HG02852 (cell line): ENCODE results near the gene ATP2C2.
"Not testable (repeated sequence)": the region's sequence is repeated elsewhere in the genome, so short reads cannot be mapped to it uniquely, and the experiment has no call there.

Source experiments
- ATAC-seq: cut with Tn5 transposase; IDR thresholded peaks from one replicate; pipeline ENCODE4 v1.9.1; 2021; ENCODE audit warnings: mild to moderate bottlenecking, moderate library complexity; ENCODE audit not compliant: unreplicated experiment

Gene ATP2C2

GRCh38 chr16:84368308-84368996 lies at the start of gene ATP2C2:
Gene ATP2C2 (plus strand): TSS chr16:84368538. CDS start chr16:84368616, 78 bp downstream.
- ATAC-seq = no peak

GRCh38 chr16:84319146-84319760 lies 49.1 kb upstream of the ATP2C2 start:
- no peak for ATAC-seq

DNA sequence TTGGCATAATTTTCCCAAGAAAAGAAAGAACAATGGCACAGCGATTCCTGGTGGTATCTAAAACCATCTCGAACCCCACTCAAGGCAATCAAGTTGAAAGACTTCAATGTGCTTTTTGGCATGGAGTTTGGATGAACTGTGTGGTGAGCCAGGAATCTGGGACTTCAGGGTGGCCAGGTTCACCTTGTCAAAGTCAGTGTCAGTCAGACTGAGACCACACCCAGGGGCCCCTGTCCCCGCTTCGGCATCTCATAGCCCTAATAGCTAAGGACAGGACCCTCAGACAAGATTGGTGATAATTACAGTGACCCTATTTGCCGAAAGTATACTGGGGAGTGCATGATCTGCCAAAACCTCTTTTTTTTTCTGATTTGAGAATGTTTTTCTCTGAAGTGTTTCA lies 47.8 kb upstream of the ATP2C2 start:
- ATAC-seq = no peak

- no peak for ATAC-seq
Observed at GRCh38 chr16:84321932-84322331, 46.4 kb upstream of the ATP2C2 start.

- no peak for ATAC-seq
Observed at GRCh38 chr16:84322749-84323148, 45.6 kb upstream of the ATP2C2 start.

- no peak for ATAC-seq
Observed at GRCh38 chr16:84323606-84324005, 44.7 kb upstream of the ATP2C2 start.

DNA sequence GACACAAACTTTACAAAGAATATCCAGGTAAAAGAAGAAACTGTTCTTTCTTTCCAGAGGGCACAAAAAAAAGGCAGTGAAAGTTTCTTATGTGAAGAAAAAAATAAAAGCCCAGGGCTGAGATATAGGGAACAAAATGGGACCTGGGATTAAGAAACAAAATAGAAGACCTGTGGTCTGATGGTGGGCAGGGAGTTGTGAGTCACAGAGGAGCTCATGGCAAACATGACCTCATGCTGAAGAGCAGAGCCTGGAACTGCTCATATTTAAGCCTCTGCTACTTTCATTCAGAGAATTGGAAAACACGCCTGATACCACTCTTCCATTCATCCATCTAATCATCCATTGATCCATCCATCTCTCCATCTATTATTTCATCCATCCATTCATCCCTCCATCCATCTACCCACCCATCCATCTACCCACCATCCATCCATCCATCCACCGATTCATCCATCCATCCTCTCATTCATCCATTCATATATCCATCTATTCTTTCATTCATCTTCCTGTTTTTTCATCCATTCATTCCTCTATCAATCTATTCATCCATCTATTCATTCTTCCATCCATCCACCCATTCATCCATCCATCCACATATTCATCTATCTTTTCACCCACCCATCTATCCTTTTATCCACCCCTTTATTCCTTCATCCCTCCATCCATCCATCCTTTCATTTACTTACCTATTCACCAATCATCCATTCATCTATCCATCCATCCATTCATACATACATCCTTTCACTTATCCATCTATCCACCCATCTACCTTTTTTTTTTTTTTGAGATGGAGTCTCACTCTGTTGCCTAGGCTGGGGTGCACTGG lies 43.7 kb upstream of the ATP2C2 start:
- no peak for ATAC-seq

- ATAC-seq = no peak
Observed at GRCh38 chr16:84326545-84326944, 41.8 kb upstream of the ATP2C2 start.

DNA sequence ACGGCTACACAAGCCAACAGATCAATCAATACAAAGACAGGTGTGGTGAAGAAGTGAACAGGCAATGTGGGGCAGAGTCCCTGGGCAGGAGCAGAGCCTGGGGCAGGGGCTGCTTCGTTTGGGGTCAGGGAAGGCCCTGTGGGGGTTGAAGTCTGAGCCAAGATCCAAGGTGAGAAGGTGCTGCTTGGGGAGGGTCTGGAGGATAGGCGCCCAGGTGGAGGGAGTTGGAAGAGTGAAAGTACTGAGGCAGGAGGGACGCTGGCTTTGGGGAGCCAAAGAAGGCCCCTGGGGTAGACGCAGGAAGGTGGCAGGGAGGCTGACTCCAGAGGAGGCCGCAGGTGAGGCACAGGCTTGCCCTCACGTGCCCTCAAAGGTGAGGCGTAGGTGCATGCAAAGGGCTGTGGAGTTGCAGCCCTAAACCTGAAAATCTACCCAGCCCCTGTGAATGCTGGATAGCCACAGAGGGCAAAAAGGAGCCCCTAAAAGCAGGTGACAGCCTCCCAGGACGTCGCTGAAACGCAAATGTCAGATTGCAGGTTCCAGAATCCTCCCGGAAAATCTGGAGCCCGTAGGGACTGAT lies 40.3 kb upstream of the ATP2C2 start:
- no peak for ATAC-seq

DNA sequence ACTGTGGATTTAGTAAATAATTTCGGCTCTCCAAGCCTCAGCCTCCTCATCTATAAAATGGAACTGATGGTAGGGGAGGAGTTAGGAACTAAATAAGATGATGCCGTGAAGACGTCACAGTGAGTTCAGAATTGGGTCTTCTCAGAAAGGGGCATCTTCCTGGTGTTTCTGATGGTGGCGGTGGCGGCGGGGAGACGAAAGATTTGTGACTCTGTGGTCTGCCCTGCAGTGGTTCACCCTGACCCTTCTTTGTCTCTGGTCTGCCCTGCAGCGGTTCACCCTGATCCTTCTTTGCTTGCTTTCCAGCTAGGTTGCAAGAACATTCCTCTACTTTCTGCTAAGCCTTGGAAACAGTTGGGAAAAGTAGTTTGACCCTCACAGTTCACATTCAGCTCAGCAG lies 39.3 kb upstream of the ATP2C2 start:
- ATAC-seq = no peak

DNA sequence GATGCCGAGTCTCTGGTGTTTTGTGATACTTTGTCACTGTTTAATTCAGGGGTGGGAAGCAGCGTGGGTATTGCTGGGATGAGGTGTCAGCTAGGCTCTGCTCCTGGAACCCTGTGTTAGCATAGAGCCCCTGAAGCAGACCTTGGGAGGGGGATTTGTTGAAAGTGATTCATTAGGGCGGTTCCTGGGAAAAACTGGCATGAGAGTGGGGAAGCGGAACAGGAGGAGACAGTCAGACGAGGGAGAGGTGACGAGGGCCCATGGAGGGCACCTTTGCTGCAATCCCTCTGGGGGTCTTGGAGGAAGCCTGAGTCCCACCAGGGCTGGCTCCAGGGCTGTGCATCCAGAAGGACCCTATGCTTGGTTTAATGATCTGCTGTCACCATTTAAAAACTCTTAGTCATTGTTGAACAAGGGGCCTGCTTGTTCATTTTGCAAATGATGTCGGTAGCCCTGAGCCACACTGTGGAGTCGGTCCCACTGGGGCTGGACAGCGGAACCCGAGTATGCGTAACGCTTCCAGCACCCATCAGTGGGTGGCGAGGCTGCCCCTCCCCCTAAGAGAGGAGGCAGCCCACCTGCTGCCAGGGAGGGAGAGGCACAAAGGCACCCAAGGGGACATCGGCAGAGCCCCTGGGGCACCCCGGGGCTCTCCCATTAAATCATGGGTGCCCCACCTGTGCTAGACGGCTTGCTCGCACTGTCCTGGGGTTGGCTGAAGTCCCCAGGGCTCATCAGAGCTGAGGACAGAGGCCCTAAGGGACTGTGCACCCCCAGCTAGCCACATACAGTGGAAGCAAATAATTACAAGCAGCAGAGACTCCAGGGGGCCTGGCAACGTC lies 38.3 kb upstream of the ATP2C2 start:
- ATAC-seq = no peak

DNA sequence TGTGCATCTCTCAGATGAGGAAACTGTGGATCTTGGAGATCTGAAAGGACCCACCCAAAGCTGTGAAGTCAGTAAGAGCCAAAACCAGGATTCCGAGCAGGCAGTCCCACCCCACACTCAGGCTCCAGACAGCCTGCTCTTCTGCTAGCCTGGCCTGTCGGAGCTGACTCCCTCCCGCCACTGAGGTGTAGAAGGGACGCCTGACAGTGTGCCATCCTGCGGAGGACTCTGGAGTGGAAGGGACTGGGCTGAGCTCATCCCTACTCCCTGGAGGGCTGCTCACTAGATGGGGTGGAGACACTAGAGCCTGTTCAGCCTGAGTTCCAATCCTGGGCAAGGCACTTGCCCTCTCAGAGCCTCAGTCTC lies 37.7 kb upstream of the ATP2C2 start:
- ATAC-seq = no peak

GRCh38 chr16:84331998-84332780 lies 36.1 kb upstream of the ATP2C2 start:
- no peak for ATAC-seq

DNA sequence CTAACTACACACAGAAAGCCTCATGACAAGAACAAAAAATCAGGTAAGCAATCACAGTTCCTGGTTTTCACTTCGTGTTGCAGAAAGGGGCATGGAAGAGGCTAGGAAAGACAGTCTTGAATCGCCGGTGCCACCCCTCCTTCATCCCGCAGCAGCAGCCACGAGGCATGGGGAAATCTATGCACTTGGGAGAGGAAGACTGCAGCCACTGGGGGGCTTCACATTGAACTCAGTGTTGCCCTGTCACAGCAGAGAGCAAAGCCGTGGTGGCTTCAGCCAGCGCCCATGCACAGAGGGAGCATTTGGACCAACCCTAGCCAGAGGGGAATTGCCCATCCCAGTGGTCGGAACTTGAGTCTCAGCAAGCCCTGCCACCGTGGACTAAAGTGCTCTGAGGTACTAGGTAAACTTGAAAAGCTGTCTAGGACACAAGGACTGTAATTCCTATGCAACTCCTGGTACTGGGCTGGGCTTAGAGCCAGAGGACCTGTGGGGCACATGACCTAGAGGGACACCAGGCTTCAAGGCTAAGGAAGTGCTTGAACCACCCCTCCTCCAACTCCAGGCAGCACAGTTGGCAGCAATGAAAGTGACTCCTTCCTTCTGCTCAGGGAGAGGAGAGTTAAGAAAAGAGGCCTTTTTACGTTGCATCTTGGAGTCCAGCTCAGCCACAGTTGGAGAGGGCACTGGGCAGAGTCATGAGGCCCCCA lies 35.2 kb upstream of the ATP2C2 start:
- no peak for ATAC-seq

DNA sequence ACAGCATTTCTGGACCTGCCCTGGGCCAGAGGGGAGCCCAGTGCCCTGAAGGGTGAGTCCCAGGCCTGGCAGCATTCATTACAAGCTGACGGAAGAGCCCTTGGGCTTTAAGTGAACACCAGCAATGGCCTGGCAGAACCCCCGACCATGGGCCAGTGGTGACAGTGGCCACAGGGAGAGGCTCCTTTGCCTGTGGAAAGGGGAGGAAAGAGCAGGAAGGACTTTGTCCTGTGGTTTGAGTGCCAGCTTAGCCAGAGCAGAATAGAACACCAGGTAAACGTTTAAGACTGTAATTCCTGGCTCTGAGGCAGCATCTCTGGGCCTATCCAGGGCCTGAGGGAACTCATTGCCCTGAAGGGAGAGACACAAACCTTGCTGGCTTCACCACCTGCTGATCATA lies 34.3 kb upstream of the ATP2C2 start:
- no peak for ATAC-seq

GRCh38 chr16:84334482-84334881 lies 33.9 kb upstream of the ATP2C2 start:
- no peak for ATAC-seq

DNA sequence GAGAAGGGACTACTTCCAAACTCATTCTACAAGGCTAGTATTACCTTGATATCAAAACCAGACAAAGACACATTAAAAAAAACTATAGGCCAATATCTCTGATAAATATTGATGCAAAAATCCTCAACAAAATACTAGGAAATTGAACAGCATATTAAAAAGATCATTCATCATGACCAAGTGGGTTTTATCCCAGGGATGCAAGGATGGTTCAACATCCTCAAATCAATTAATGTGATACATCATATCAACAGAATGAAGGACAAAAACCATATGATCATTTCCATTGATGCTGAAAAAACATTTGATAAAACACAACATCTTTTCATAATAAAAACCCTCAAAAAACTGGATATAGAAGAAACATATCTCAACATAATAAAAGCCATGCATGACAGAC lies 31.1 kb upstream of the ATP2C2 start:
- ATAC-seq = not testable (repeated sequence)

GRCh38 chr16:84339311-84339710 lies 29.0 kb upstream of the ATP2C2 start:
- ATAC-seq = no peak

DNA sequence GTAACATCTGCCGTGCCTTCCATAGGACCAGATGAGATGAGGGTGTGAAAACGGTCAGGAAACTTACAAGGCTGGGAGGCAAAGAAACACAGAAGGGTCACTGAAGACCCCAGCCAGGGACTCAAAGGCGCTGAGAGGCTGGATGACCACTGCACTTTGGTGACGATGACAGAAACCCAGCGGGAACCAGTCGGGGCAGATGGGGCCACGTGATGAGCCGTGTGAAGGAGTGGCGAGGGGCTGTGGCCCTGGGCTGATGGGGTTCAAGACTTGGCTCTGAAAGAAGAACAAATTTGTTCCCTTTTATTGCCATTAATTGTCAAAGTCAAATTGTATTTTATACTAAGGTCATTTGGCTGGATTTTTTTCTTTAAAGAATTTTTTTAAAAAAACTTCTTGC lies 28.6 kb upstream of the ATP2C2 start:
- ATAC-seq = no peak
